ENCODE results near the gene MAP6D1.

DNA sequence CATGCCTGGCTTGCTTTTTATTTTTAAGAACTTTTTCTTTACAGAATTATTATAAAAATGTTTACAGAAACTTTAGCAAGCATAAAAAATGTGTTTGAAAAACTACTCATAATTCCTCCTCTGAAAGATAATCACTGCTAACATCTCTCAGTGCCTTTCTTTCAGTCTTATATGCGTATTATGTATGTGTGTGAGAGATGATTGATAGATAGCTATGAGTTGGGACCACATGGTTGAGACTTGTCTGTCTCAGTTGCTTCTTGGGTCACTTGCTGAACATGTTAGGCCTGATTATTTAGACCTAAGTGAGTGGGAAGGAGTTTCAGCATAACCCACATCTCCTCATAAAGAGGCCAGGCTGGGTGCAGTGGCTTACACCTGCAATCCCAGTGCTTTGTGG, 11.1 kb downstream of the MAP6D1 start:
- TF ChIP-seq POLR2A (IDR thresholded peaks at IDR 0.05; ENCODE audit: low read depth, low read length) (no peak), RCOR1 (IDR thresholded peaks at IDR 0.05; ENCODE audit: insufficient replicate concordance, low read length) (no peak), MXI1 (IDR thresholded peaks at IDR 0.05; ENCODE audit: borderline replicate concordance, low read depth, low read length) (no peak), BHLHE40 (IDR thresholded peaks at IDR 0.05; ENCODE audit: low read depth, low read length) (no peak), RFX5 (IDR thresholded peaks at IDR 0.05; ENCODE audit: low read depth, low read length) (no peak), SMC3 (IDR thresholded peaks at IDR 0.05; ENCODE audit: low read depth, low read length) (no peak), CEBPB (IDR thresholded peaks at IDR 0.05; ENCODE audit: low read depth, low read length) (no peak), RAD21 (IDR thresholded peaks at IDR 0.05; ENCODE audit: low read length) (no peak), FOS (IDR thresholded peaks at IDR 0.05; ENCODE audit: low read depth, low read length) (no peak), MAFK (IDR thresholded peaks at IDR 0.05; ENCODE audit: low read depth, low read length) (no peak), MAZ (IDR thresholded peaks at IDR 0.05; ENCODE audit: borderline replicate concordance, low read depth, low read length) (no peak)
- TF ChIP-seq, protein P1, sequence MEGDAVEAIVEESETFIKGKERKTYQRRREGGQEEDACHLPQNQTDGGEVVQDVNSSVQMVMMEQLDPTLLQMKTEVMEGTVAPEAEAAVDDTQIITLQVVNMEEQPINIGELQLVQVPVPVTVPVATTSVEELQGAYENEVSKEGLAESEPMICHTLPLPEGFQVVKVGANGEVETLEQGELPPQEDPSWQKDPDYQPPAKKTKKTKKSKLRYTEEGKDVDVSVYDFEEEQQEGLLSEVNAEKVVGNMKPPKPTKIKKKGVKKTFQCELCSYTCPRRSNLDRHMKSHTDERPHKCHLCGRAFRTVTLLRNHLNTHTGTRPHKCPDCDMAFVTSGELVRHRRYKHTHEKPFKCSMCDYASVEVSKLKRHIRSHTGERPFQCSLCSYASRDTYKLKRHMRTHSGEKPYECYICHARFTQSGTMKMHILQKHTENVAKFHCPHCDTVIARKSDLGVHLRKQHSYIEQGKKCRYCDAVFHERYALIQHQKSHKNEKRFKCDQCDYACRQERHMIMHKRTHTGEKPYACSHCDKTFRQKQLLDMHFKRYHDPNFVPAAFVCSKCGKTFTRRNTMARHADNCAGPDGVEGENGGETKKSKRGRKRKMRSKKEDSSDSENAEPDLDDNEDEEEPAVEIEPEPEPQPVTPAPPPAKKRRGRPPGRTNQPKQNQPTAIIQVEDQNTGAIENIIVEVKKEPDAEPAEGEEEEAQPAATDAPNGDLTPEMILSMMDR (conservative IDR thresholded peaks at IDR 0.05; ENCODE audit: low read depth, low read length): no peak
- TF ChIP-seq, protein P2, sequence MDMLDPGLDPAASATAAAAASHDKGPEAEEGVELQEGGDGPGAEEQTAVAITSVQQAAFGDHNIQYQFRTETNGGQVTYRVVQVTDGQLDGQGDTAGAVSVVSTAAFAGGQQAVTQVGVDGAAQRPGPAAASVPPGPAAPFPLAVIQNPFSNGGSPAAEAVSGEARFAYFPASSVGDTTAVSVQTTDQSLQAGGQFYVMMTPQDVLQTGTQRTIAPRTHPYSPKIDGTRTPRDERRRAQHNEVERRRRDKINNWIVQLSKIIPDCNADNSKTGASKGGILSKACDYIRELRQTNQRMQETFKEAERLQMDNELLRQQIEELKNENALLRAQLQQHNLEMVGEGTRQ (IDR thresholded peaks at IDR 0.05; ENCODE audit: low read depth, low read length): no peak
- TF ChIP-seq, protein P3, sequence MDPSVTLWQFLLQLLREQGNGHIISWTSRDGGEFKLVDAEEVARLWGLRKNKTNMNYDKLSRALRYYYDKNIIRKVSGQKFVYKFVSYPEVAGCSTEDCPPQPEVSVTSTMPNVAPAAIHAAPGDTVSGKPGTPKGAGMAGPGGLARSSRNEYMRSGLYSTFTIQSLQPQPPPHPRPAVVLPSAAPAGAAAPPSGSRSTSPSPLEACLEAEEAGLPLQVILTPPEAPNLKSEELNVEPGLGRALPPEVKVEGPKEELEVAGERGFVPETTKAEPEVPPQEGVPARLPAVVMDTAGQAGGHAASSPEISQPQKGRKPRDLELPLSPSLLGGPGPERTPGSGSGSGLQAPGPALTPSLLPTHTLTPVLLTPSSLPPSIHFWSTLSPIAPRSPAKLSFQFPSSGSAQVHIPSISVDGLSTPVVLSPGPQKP (IDR thresholded peaks at IDR 0.05; ENCODE audit: borderline replicate concordance, low read depth, low read length): no peak

Measured in IMR-90 (cell line).